Tibial artery (tissue), 4 donors: Measurements from ENCODE around the gene TTN.

Experiments
- DNase-seq, 2 donors: peaks; one replicate each; pipeline ENCODE4 v3.0.0-alpha.2; 2019
- H3K27ac ChIP-seq, 2 donors: fragments of 200-600 bp; sonication (generic) in 1 of 2; 1 replicate in 1 of 2; 2 replicates in 1 of 2; pipeline ENCODE4 v1.5.1; 2018 to 2019; ENCODE audit warnings: mild to moderate bottlenecking in 1 of 2
- H3K27me3 ChIP-seq, 2 donors: fragments of 200-600 bp; sonication (generic) in 1 of 2; one replicate each; pipeline versions ENCODE4 v1.5.1 to v1.6.0; 2016 to 2019
- H3K36me3 ChIP-seq, 3 donors: fragments of 200-600 bp; sonication (generic) in 2 of 3; one replicate each; pipeline ENCODE4 v1.5.1; 2016 to 2019; ENCODE audit warnings: mild to moderate bottlenecking in 2 of 3
- H3K4me1 ChIP-seq, 4 donors: fragments of 200-600 bp; sonication (generic) in 2 of 4; 1 replicate in 3 of 4; 2 replicates in 1 of 4; pipeline ENCODE4 v1.5.1; 2016 to 2019
- H3K4me3 ChIP-seq, 2 donors: fragments of 200-600 bp; sonication (generic) in 1 of 2; 1 replicate in 1 of 2; 2 replicates in 1 of 2; pipeline ENCODE4 v1.5.1; 2018 to 2019; ENCODE audit warnings: mild to moderate bottlenecking in 2 of 2
- H3K9me3 ChIP-seq, 3 donors: fragments of 200-600 bp; sonication (generic) in 1 of 3; one replicate each; pipeline ENCODE4 v1.5.1; 2016 to 2019
- intact Hi-C: fragments of 100-400 bp; cut with DNase I; formaldehyde crosslinking; loops from one replicate; pipeline ENCODE4 v1.15.0; 2023; ENCODE audit warnings: low total_unique reads
- TF ChIP-seq, protein P1 (sequence below), 2 experiments: fragments of 200-600 bp in 1 of 2; fragments of 450-650 bp in 1 of 2; IDR thresholded peaks; one replicate each; pipeline ENCODE4 v1.5.1; 2017 to 2019; ENCODE audit warnings: antibody characterized with exemption in 2 of 2, mild to moderate bottlenecking in 1 of 2, moderate library complexity in 1 of 2

The TTN gene

DNA sequence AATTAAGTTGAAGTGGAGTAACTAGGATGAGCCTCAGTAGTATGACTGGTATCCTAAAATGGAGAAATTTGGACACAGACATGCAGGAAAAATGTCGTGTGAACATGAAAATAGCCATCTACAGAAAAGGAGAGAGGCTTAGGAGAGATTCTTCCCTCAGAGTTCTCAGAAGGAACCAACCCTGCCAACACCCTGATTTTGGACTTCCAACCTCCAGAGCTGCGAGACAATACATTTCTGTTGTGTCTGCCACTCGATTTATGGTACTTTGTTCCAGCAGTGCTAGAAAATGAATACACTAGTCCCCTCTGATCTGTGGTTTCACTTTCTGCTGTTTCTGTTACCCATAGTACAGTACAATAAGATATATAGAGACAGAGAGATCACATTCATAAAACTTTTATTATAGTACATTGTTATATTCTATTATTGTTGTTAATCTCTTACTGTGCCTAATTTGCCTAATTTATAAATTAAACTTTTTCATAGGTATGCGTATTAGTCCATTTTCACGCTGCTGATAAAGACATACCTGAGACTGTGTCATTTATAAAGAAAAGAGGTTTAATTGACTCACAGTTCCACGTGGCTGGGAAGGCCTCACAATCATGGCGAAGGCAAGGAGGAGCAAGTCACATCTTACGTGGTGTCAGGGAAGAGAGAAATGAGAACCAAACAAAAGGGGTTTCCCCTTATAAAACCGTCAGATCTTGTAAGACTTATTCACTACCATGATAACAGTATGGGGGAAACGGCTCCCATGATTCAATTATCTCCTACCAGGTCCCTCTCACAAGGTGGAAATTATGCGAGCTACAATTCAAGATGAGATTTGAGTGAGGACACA, 285.7 kb downstream of the TTN start:
- Histone ChIP-seq H3K27me3 (no peaks in the 10 kb centered on the region), H3K27ac (no peak overlapping the region), H3K9me3 (no peaks in the 10 kb centered on the region), H3K4me1 (peaks cover 0 to 10% (median 0%) of the 10 kb centered on the region in 4 donors), H3K36me3 (peaks cover 0 to 19% (median 18%) of the 10 kb centered on the region in 3 donors), H3K4me3 (no peak overlapping the region)
- intact Hi-C loops, result no loop called here
- no peak for DNase-seq
- TF ChIP-seq, protein P1, sequence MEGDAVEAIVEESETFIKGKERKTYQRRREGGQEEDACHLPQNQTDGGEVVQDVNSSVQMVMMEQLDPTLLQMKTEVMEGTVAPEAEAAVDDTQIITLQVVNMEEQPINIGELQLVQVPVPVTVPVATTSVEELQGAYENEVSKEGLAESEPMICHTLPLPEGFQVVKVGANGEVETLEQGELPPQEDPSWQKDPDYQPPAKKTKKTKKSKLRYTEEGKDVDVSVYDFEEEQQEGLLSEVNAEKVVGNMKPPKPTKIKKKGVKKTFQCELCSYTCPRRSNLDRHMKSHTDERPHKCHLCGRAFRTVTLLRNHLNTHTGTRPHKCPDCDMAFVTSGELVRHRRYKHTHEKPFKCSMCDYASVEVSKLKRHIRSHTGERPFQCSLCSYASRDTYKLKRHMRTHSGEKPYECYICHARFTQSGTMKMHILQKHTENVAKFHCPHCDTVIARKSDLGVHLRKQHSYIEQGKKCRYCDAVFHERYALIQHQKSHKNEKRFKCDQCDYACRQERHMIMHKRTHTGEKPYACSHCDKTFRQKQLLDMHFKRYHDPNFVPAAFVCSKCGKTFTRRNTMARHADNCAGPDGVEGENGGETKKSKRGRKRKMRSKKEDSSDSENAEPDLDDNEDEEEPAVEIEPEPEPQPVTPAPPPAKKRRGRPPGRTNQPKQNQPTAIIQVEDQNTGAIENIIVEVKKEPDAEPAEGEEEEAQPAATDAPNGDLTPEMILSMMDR (IDR thresholded peaks at IDR 0.05), result no peak

DNA sequence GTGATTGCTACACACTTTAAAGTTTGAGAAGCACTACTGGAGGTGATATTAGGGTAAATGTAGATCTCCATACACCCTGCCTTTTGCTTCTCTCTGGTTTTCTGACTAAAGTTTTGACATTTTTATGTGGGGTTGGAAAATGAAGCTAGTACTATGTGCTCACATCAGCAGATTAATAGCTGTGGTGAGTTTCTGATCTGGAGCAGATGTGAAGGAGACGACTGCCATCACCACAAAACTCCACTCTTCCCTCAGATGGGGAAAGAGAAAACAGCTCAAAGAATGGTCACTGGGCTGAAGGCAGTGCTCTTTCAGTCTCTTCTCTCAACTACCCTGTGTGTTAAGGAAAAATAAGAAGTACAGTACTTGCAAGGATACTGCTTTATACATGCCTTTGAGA, 289.7 kb downstream of the TTN start:
- intact Hi-C loops, result no loop called here
- Histone ChIP-seq H3K9me3 (no peaks in the 10 kb centered on the region), H3K36me3 (peaks cover 0 to 29% (median 18%) of the 10 kb centered on the region in 3 donors), H3K4me3 (no peak overlapping the region), H3K27ac (no peak overlapping the region), H3K27me3 (no peaks in the 10 kb centered on the region), H3K4me1 (no peaks in the 10 kb centered on the region)
- TF ChIP-seq, protein P1 (IDR thresholded peaks at IDR 0.05), result no peak
- DNase-seq, result no peak

DNA sequence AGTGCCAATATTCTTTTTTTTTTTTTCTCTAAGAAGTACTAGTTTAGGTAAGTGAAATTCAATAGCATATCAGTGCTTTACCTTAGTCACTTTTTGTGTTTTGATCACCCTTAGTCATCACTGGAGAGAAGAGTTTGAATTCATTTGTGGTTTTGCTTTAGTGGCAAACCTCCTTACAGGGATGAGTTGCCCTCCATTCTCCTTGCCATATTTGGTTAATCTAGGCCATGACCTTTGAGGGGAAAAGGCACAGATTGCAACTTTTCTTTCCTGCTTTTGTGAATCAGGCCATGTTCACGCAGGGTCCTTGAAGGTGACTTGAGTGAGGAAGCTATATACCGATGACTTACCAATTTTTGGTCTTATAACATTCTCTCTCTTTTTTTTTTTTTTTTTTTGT, 292.6 kb downstream of the TTN start:
- no peaks in the 10 kb centered on the region for H3K27me3 ChIP-seq
- no peaks in the 10 kb centered on the region for H3K4me1 ChIP-seq
- no peaks in the 10 kb centered on the region for H3K9me3 ChIP-seq
- no peak overlapping the region for H3K4me3 ChIP-seq
- H3K36me3 ChIP-seq, result peaks cover 0 to 52% (median 22%) of the 10 kb centered on the region in 3 donors
- DNase-seq, result no peak
- intact Hi-C loops, result no loop called here
- H3K27ac ChIP-seq, result no peak overlapping the region
- TF ChIP-seq, protein P1 (IDR thresholded peaks at IDR 0.05), result no peak

DNA sequence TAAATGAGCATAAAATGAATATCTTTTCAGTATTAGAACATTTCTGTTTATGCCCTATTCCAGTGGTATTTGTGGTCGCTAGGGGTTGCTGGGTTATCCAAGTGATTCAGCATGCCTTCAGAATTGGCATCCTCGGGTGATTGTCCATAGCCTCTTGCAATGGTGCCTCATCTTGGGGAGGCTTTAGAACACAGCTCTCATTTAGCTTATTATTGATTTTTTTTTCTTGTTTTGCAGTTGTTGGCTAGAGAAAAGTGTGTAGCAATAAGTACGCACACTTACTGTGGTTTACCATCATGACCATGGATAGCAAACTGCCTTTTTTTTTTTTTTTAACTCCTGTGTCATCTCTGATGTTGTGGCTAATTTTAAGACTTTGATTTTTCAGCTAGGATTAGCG, 293.3 kb downstream of the TTN start:
- H3K36me3 ChIP-seq, result peaks cover 0 to 56% (median 17%) of the 10 kb centered on the region in 3 donors
- DNase-seq, result no peak
- no peaks in the 10 kb centered on the region for H3K4me1 ChIP-seq
- H3K27ac ChIP-seq, result no peak overlapping the region
- no peaks in the 10 kb centered on the region for H3K9me3 ChIP-seq
- no peaks in the 10 kb centered on the region for H3K27me3 ChIP-seq
- no peak overlapping the region for H3K4me3 ChIP-seq
- TF ChIP-seq, protein P1 (IDR thresholded peaks at IDR 0.05), result no peak
- intact Hi-C loops, result no loop called here

- Histone ChIP-seq H3K27me3 (no peaks in the 10 kb centered on the region), H3K36me3 (peaks cover 0 to 42% (median 7%) of the 10 kb centered on the region in 3 donors), H3K9me3 (no peaks in the 10 kb centered on the region), H3K27ac (no peak overlapping the region), H3K4me3 (no peak overlapping the region), H3K4me1 (no peaks in the 10 kb centered on the region)
- TF ChIP-seq, protein P1 (IDR thresholded peaks at IDR 0.05), result no peak
- intact Hi-C loops, result no loop called here
- no peak for DNase-seq
Measured at GRCh38 chr2:178512484-178512883, 294.7 kb downstream of the TTN start.
